CD1c-positive myeloid dendritic cell (primary cell): ENCODE results near the gene GATM.
A peak's percentile ranks its signal among the peaks of the same experiment; 100 is the strongest.

Experiments used
- DNase-seq: peaks from one replicate; pipeline ENCODE4 v3.0.0-alpha.2; 2016; ENCODE audit errors: extremely low spot score

Gene GATM

GRCh38 chr15:45378149-45378912 lies at the start of gene GATM:
Gene GATM, minus strand, starts transcription at chr15:45378544. Its CDS starts 91 bp downstream, at chr15:45378453.
- peak; percentile 75 for DNase-seq

- no peak for DNase-seq
These were observed 48.7 kb upstream of the GATM start for GRCh38 chr15:45427085-45427484.

- peak; percentile 74 for DNase-seq
These were observed 46.8 kb upstream of the GATM start for GRCh38 chr15:45425135-45425534.

GRCh38 chr15:45424429-45424828 lies 46.1 kb upstream of the GATM start:
- DNase-seq = no peak

- DNase-seq = no peak
These were observed 39.1 kb upstream of the GATM start for GRCh38 chr15:45417303-45417950.

GRCh38 chr15:45414215-45414885 lies 36.0 kb upstream of the GATM start:
- no peak for DNase-seq

GRCh38 chr15:45409596-45409995 lies 31.3 kb upstream of the GATM start:
- no peak for DNase-seq

- DNase-seq = no peak
These were observed 29.4 kb upstream of the GATM start for GRCh38 chr15:45407786-45408185.

- DNase-seq = peak; percentile 48
These were observed 24.9 kb upstream of the GATM start for GRCh38 chr15:45402955-45403877.

- DNase-seq = peak; percentile 100
These were observed 24.0 kb upstream of the GATM start for GRCh38 chr15:45402162-45402954.

GRCh38 chr15:45401665-45402161 lies 23.4 kb upstream of the GATM start:
- DNase-seq = no peak

GRCh38 chr15:45399381-45400212 lies 21.3 kb upstream of the GATM start:
- DNase-seq = peak; percentile 79

- no peak for DNase-seq
These were observed 18.8 kb upstream of the GATM start for GRCh38 chr15:45397116-45397665.

- no peak for DNase-seq
These were observed 17.6 kb upstream of the GATM start for GRCh38 chr15:45395943-45396342.

- no peak for DNase-seq
These were observed 16.3 kb upstream of the GATM start for GRCh38 chr15:45394681-45395080.

GRCh38 chr15:45393851-45394250 lies 15.5 kb upstream of the GATM start:
- no peak for DNase-seq

- no peak for DNase-seq
These were observed 14.2 kb upstream of the GATM start for GRCh38 chr15:45392584-45392855.

- peak; percentile 91 for DNase-seq
These were observed 13.6 kb upstream of the GATM start for GRCh38 chr15:45391746-45392583.

- DNase-seq = no peak
These were observed 11.0 kb upstream of the GATM start for GRCh38 chr15:45389351-45389750.
